ENCODE results near the gene MRPL24. TPM values are rescaled to one million over a fixed set of nuclear protein-coding genes. Genes with fewer than 3 reads are reported as not detected.

Gene MRPL24
- polyA plus RNA-seq (2013, experiment 1 of 2) = 30.0 TPM
- 29.4 TPM for polyA plus RNA-seq (2013, experiment 2 of 2)

- Histone ChIP-seq H4K5ac (ENCODE audit: low read length) (peak within 1 kb of the TSS; percentile 72), H3K79me1 (ENCODE audit: low read length) (peaks cover 12% of the 10 kb centered on the region), H3K36me3 (ENCODE audit: control insufficient read depth, insufficient read depth, low read length) (peaks cover 7% of the 10 kb centered on the region), H3K79me2 (ENCODE audit: control insufficient read depth, insufficient read depth, low read length) (peaks cover 16% of the 10 kb centered on the region), H3K4ac (ENCODE audit: low read depth, low read length) (peak within 1 kb of the TSS; percentile 4), H3K56ac (ENCODE audit: low read length) (peak within 1 kb of the TSS; percentile 98), H3K23ac (ENCODE audit: low read length) (peak within 1 kb of the TSS; percentile 76), H3K27me3 (ENCODE audit: insufficient read depth, low read length, poor library complexity) (no peaks in the 10 kb centered on the region), H3K18ac (ENCODE audit: low read length) (peak within 1 kb of the TSS; percentile 28), H3K4me1 (ENCODE audit: control insufficient read depth, low read depth, low read length) (peaks cover 12% of the 10 kb centered on the region), H2BK15ac (replicated peaks; ENCODE audit: low read depth) (no peak within 1 kb of the TSS), H2BK5ac (ENCODE audit: low read length) (peak within 1 kb of the TSS; percentile 56), H2AK5ac (ENCODE audit: low read length) (peak within 1 kb of the TSS; percentile 96), H3K27ac (ENCODE audit: low read depth, low read length) (peak within 1 kb of the TSS; percentile 56), H3K9ac (ENCODE audit: low read length) (peak within 1 kb of the TSS; percentile 97), H2BK120ac (ENCODE audit: low read depth, low read length) (no peak within 1 kb of the TSS), H3K4me2 (ENCODE audit: low read length) (peak within 1 kb of the TSS; percentile 94), H3K4me3 (ENCODE audit: low read length) (peak within 1 kb of the TSS; percentile 82), H4K8ac (ENCODE audit: low read depth, low read length) (no peak within 1 kb of the TSS)
- DNase-seq = peak; percentile 100
- no CpG with 5 or more reads among the region's 38 CpGs for WGBS (ENCODE audit: extremely low coverage, insufficient coverage, low lambda C conversion rate)
Measured at GRCh38 chr1:156740741-156741480, at the start of gene MRPL24. Gene MRPL24 (minus strand): TSS chr1:156741088. CDS start chr1:156738704, 2,384 bp downstream.

- H3K56ac ChIP-seq (ENCODE audit: low read length) = no peak overlapping the region
- peaks cover 3% of the 10 kb centered on the region for H3K79me2 ChIP-seq (ENCODE audit: control insufficient read depth, insufficient read depth, low read length)
- H3K4me2 ChIP-seq (ENCODE audit: low read length) = no peak overlapping the region
- no peaks in the 10 kb centered on the region for H3K27me3 ChIP-seq (ENCODE audit: insufficient read depth, low read length, poor library complexity)
- H3K36me3 ChIP-seq (ENCODE audit: control insufficient read depth, insufficient read depth, low read length) = peaks cover 19% of the 10 kb centered on the region
- H3K79me1 ChIP-seq (ENCODE audit: low read length) = peaks cover 13% of the 10 kb centered on the region
- no peak overlapping the region for H2BK15ac ChIP-seq (replicated peaks; ENCODE audit: low read depth)
- no CpG with 5 or more reads among the region's 4 CpGs for WGBS (ENCODE audit: extremely low coverage, insufficient coverage, low lambda C conversion rate)
- H4K8ac ChIP-seq (ENCODE audit: low read depth, low read length) = no peak overlapping the region
- H2AK5ac ChIP-seq (ENCODE audit: low read length) = no peak overlapping the region
- H3K4me1 ChIP-seq (ENCODE audit: control insufficient read depth, low read depth, low read length) = no peaks in the 10 kb centered on the region
- H2BK5ac ChIP-seq (ENCODE audit: low read length) = no peak overlapping the region
- H3K9ac ChIP-seq (ENCODE audit: low read length) = no peak overlapping the region
- DNase-seq = no peak
- no peak overlapping the region for H3K18ac ChIP-seq (ENCODE audit: low read length)
- no peak overlapping the region for H3K23ac ChIP-seq (ENCODE audit: low read length)
- no peak overlapping the region for H4K5ac ChIP-seq (ENCODE audit: low read length)
- no peak overlapping the region for H3K4ac ChIP-seq (ENCODE audit: low read depth, low read length)
- H2BK120ac ChIP-seq (ENCODE audit: low read depth, low read length) = no peak overlapping the region
- no peak overlapping the region for H3K4me3 ChIP-seq (ENCODE audit: low read length)
- no peak overlapping the region for H3K27ac ChIP-seq (ENCODE audit: low read depth, low read length)
Measured at GRCh38 chr1:156789621-156790318, 48.9 kb upstream of the MRPL24 start.

- no peaks in the 10 kb centered on the region for H3K27me3 ChIP-seq (ENCODE audit: insufficient read depth, low read length, poor library complexity)
- no peak overlapping the region for H2AK5ac ChIP-seq (ENCODE audit: low read length)
- no peak for DNase-seq
- no peak overlapping the region for H3K23ac ChIP-seq (ENCODE audit: low read length)
- H3K4me3 ChIP-seq (ENCODE audit: low read length) = no peak overlapping the region
- H2BK120ac ChIP-seq (ENCODE audit: low read depth, low read length) = no peak overlapping the region
- peaks cover 19% of the 10 kb centered on the region for H3K36me3 ChIP-seq (ENCODE audit: control insufficient read depth, insufficient read depth, low read length)
- no peak overlapping the region for H3K56ac ChIP-seq (ENCODE audit: low read length)
- H4K5ac ChIP-seq (ENCODE audit: low read length) = no peak overlapping the region
- peaks cover 18% of the 10 kb centered on the region for H3K79me1 ChIP-seq (ENCODE audit: low read length)
- no peak overlapping the region for H3K27ac ChIP-seq (ENCODE audit: low read depth, low read length)
- H3K9ac ChIP-seq (ENCODE audit: low read length) = no peak overlapping the region
- no CpG with 5 or more reads among the region's 2 CpGs for WGBS (ENCODE audit: extremely low coverage, insufficient coverage, low lambda C conversion rate)
- H4K8ac ChIP-seq (ENCODE audit: low read depth, low read length) = no peak overlapping the region
- no peak overlapping the region for H3K18ac ChIP-seq (ENCODE audit: low read length)
- no peak overlapping the region for H2BK15ac ChIP-seq (replicated peaks; ENCODE audit: low read depth)
- no peak overlapping the region for H3K4me2 ChIP-seq (ENCODE audit: low read length)
- H3K4ac ChIP-seq (ENCODE audit: low read depth, low read length) = no peak overlapping the region
- H3K79me2 ChIP-seq (ENCODE audit: control insufficient read depth, insufficient read depth, low read length) = peaks cover 3% of the 10 kb centered on the region
- H2BK5ac ChIP-seq (ENCODE audit: low read length) = no peak overlapping the region
- no peaks in the 10 kb centered on the region for H3K4me1 ChIP-seq (ENCODE audit: control insufficient read depth, low read depth, low read length)
Measured at GRCh38 chr1:156788136-156788535, 47.2 kb upstream of the MRPL24 start.

- Histone ChIP-seq H3K9ac (ENCODE audit: low read length) (no peak overlapping the region), H2AK5ac (ENCODE audit: low read length) (no peak overlapping the region), H2BK120ac (ENCODE audit: low read depth, low read length) (no peak overlapping the region), H2BK5ac (ENCODE audit: low read length) (no peak overlapping the region), H4K8ac (ENCODE audit: low read depth, low read length) (no peak overlapping the region), H4K5ac (ENCODE audit: low read length) (no peak overlapping the region), H3K4ac (ENCODE audit: low read depth, low read length) (no peak overlapping the region), H3K23ac (ENCODE audit: low read length) (no peak overlapping the region), H3K27me3 (ENCODE audit: insufficient read depth, low read length, poor library complexity) (no peaks in the 10 kb centered on the region), H3K79me1 (ENCODE audit: low read length) (peaks cover 22% of the 10 kb centered on the region), H3K4me1 (ENCODE audit: control insufficient read depth, low read depth, low read length) (no peaks in the 10 kb centered on the region), H3K36me3 (ENCODE audit: control insufficient read depth, insufficient read depth, low read length) (peaks cover 15% of the 10 kb centered on the region), H2BK15ac (replicated peaks; ENCODE audit: low read depth) (no peak overlapping the region), H3K79me2 (ENCODE audit: control insufficient read depth, insufficient read depth, low read length) (peaks cover 7% of the 10 kb centered on the region), H3K4me2 (ENCODE audit: low read length) (no peak overlapping the region), H3K56ac (ENCODE audit: low read length) (no peak overlapping the region), H3K27ac (ENCODE audit: low read depth, low read length) (no peak overlapping the region), H3K4me3 (ENCODE audit: low read length) (no peak overlapping the region), H3K18ac (ENCODE audit: low read length) (no peak overlapping the region)
- DNase-seq = no peak
- no CpG with 5 or more reads among the region's 10 CpGs for WGBS (ENCODE audit: extremely low coverage, insufficient coverage, low lambda C conversion rate)
Measured at GRCh38 chr1:156786640-156787039, 45.8 kb upstream of the MRPL24 start.

GRCh38 chr1:156785458-156785857, 44.6 kb upstream of the MRPL24 start:
- no peak overlapping the region for H3K27ac ChIP-seq (ENCODE audit: low read depth, low read length)
- H3K23ac ChIP-seq (ENCODE audit: low read length) = no peak overlapping the region
- no peak overlapping the region for H3K4me2 ChIP-seq (ENCODE audit: low read length)
- H3K36me3 ChIP-seq (ENCODE audit: control insufficient read depth, insufficient read depth, low read length) = peaks cover 8% of the 10 kb centered on the region
- H2BK120ac ChIP-seq (ENCODE audit: low read depth, low read length) = no peak overlapping the region
- peaks cover 15% of the 10 kb centered on the region for H3K79me2 ChIP-seq (ENCODE audit: control insufficient read depth, insufficient read depth, low read length)
- no peak overlapping the region for H2BK15ac ChIP-seq (replicated peaks; ENCODE audit: low read depth)
- no peak overlapping the region for H3K56ac ChIP-seq (ENCODE audit: low read length)
- no peak overlapping the region for H3K4ac ChIP-seq (ENCODE audit: low read depth, low read length)
- H3K4me3 ChIP-seq (ENCODE audit: low read length) = no peak overlapping the region
- H3K27me3 ChIP-seq (ENCODE audit: insufficient read depth, low read length, poor library complexity) = no peaks in the 10 kb centered on the region
- H3K9ac ChIP-seq (ENCODE audit: low read length) = no peak overlapping the region
- H3K79me1 ChIP-seq (ENCODE audit: low read length) = peaks cover 19% of the 10 kb centered on the region
- no peak for DNase-seq
- no peak overlapping the region for H2BK5ac ChIP-seq (ENCODE audit: low read length)
- no peak overlapping the region for H4K8ac ChIP-seq (ENCODE audit: low read depth, low read length)
- no peak overlapping the region for H4K5ac ChIP-seq (ENCODE audit: low read length)
- no peaks in the 10 kb centered on the region for H3K4me1 ChIP-seq (ENCODE audit: control insufficient read depth, low read depth, low read length)
- WGBS (ENCODE audit: extremely low coverage, insufficient coverage, low lambda C conversion rate) = no CpG with 5 or more reads among the region's 6 CpGs
- H3K18ac ChIP-seq (ENCODE audit: low read length) = no peak overlapping the region
- no peak overlapping the region for H2AK5ac ChIP-seq (ENCODE audit: low read length)

All from mesendoderm (in vitro differentiated cells).